MM.1S (cell line): ENCODE data around the gene CRYZ.

Experiments
- DNase-seq: peaks from one replicate; pipeline ENCODE4 v3.0.0-alpha.2; 2015
- H2AFZ ChIP-seq: fragments of 300-600 bp; sonication (generic); 2 replicates; pipeline ENCODE4 v1.6.0; 2016; ENCODE audit warnings: antibody characterized with exemption, low read length
- H3F3A ChIP-seq: fragments of 300-600 bp; sonication (generic); 2 replicates; pipeline ENCODE4 v1.6.1; 2016; ENCODE audit warnings: mild to moderate bottlenecking, antibody characterized with exemption, low read length, moderate library complexity, mixed read lengths; ENCODE audit not compliant: insufficient read depth
- H3K27ac ChIP-seq: fragments of 300-600 bp; sonication (generic); 2 replicates; pipeline ENCODE4 v1.5.1; 2016; ENCODE audit warnings: mild to moderate bottlenecking, low read length
- H3K27me3 ChIP-seq: fragments of 300-600 bp; sonication (generic); replicated peaks from 2 replicates; pipeline ENCODE4 v1.6.0; 2016; ENCODE audit warnings: low read length; ENCODE audit not compliant: insufficient read depth
- H3K36me3 ChIP-seq: fragments of 300-600 bp; sonication (generic); replicated peaks from 2 replicates; pipeline ENCODE4 v1.6.1; 2016; ENCODE audit warnings: mild to moderate bottlenecking, low read length, mixed read lengths; ENCODE audit not compliant: insufficient read depth
- H3K4me1 ChIP-seq: fragments of 300-600 bp; sonication (generic); 2 replicates; pipeline ENCODE4 v1.6.1; 2016; ENCODE audit warnings: low read length, mixed read lengths
- H3K4me2 ChIP-seq: fragments of 300-600 bp; sonication (generic); 2 replicates; pipeline ENCODE4 v1.6.0; 2016; ENCODE audit warnings: low read depth, low read length
- H3K4me3 ChIP-seq: fragments of 300-600 bp; sonication (generic); 2 replicates; pipeline ENCODE4 v1.5.1; 2016; ENCODE audit warnings: low read length, mixed read lengths
- H3K79me2 ChIP-seq: fragments of 300-600 bp; sonication (generic); 2 replicates; pipeline ENCODE4 v1.6.1; 2016; ENCODE audit warnings: mixed run types, low read length, mixed read lengths
- H3K9ac ChIP-seq: fragments of 300-600 bp; sonication (generic); 2 replicates; pipeline ENCODE4 v1.6.1; 2016; ENCODE audit warnings: low read length, mixed read lengths
- H3K9me2 ChIP-seq: fragments of 300-600 bp; sonication (generic); replicated peaks from 2 replicates; pipeline ENCODE4 v1.6.1; 2016; ENCODE audit warnings: mild to moderate bottlenecking, low read length, mixed read lengths; ENCODE audit not compliant: insufficient read depth
- H3K9me3 ChIP-seq: fragments of 300-600 bp; sonication (generic); replicated peaks from 2 replicates; pipeline ENCODE4 v1.6.1; 2016; ENCODE audit warnings: mild to moderate bottlenecking, low read length, mixed read lengths; ENCODE audit not compliant: insufficient read depth
- H4K20me1 ChIP-seq: fragments of 300-600 bp; sonication (generic); 2 replicates; pipeline ENCODE4 v1.6.1; 2016; ENCODE audit warnings: mild to moderate bottlenecking, low read length, moderate library complexity, mixed read lengths; ENCODE audit not compliant: insufficient read depth
- EZH2 ChIP-seq: fragments of 300-600 bp; sonication (generic); optimal IDR thresholded peaks from 2 replicates; pipeline ENCODE3; 2017; ENCODE audit warnings: low read depth, mild to moderate bottlenecking, antibody characterized with exemption, low read length, mixed read lengths
- EZH2phosphoT487 ChIP-seq: fragments of 300-600 bp; sonication (generic); IDR thresholded peaks from 2 replicates; pipeline ENCODE4 v1.6.1; 2018; ENCODE audit warnings: antibody characterized with exemption, low read length
- TF ChIP-seq, protein P1 (sequence below): fragments of 300-600 bp; sonication (generic); IDR thresholded peaks from 2 replicates; pipeline ENCODE4 v1.5.1; 2016; ENCODE audit warnings: antibody characterized with exemption, low read length, mixed read lengths

Gene CRYZ

DNA sequence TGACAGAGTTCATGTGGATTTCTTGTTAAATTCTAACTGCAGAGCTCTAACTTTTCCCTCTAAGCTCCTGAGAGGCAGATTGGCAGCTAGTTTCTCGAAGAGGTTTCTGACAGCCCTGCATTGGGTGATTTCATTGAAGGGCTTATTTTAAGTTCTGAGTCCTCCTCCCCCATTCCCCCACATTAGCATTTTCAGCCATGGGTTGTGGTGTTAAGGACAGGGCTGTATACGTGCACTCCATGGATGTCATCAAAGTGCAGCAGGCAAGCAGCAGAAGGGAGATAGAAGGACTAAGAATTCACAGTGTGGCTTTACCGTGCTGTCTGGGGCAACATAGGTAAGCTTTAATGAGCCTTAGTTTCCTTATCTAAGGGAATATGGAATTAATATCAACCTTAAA, 19.0 kb downstream of the CRYZ start:
- H3K27ac ChIP-seq: no peak overlapping the region
- H3K79me2 ChIP-seq: no peaks in the 10 kb centered on the region

DNA sequence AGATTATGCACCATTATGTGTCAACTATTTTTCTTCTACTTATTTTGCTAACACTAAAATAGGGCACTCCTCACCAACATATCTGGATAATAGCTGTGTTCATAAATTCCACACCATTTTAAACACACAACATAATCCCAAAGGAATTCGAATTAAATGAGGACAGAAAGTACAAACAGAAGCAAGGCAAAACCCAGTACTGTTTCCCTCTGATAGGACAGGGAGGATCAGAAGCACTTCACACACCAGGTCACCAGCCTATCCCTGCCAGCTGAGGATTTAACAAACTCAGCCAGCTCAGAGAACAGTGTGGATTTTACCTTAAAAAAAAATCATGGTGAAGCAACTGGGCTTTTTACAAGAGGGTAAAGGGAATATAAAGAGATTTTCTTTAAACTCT, 20.0 kb downstream of the CRYZ start:
- no peaks in the 10 kb centered on the region for H3F3A ChIP-seq
- no peaks in the 10 kb centered on the region for H3K79me2 ChIP-seq
- no peak overlapping the region for H2AFZ ChIP-seq
- H3K27ac ChIP-seq: no peak overlapping the region
- H3K4me3 ChIP-seq: no peak overlapping the region
- no peak for DNase-seq
- no peaks in the 10 kb centered on the region for H4K20me1 ChIP-seq
- no peaks in the 10 kb centered on the region for H3K27me3 ChIP-seq
- TF ChIP-seq, protein P1, sequence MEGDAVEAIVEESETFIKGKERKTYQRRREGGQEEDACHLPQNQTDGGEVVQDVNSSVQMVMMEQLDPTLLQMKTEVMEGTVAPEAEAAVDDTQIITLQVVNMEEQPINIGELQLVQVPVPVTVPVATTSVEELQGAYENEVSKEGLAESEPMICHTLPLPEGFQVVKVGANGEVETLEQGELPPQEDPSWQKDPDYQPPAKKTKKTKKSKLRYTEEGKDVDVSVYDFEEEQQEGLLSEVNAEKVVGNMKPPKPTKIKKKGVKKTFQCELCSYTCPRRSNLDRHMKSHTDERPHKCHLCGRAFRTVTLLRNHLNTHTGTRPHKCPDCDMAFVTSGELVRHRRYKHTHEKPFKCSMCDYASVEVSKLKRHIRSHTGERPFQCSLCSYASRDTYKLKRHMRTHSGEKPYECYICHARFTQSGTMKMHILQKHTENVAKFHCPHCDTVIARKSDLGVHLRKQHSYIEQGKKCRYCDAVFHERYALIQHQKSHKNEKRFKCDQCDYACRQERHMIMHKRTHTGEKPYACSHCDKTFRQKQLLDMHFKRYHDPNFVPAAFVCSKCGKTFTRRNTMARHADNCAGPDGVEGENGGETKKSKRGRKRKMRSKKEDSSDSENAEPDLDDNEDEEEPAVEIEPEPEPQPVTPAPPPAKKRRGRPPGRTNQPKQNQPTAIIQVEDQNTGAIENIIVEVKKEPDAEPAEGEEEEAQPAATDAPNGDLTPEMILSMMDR: no peak
- TF ChIP-seq EZH2 (no peak), EZH2phosphoT487 (no peak)
- H3K9me2 ChIP-seq: no peaks in the 10 kb centered on the region
- H3K36me3 ChIP-seq: no peaks in the 10 kb centered on the region
- H3K4me1 ChIP-seq: no peaks in the 10 kb centered on the region
- H3K9ac ChIP-seq: no peak overlapping the region
- no peaks in the 10 kb centered on the region for H3K9me3 ChIP-seq
- H3K4me2 ChIP-seq: no peak overlapping the region

More for the DNA sequence above, 19.0 kb downstream of the CRYZ start:
- H2AFZ ChIP-seq: no peak overlapping the region
- H3K36me3 ChIP-seq: no peaks in the 10 kb centered on the region
- DNase-seq: no peak
- H3F3A ChIP-seq: no peaks in the 10 kb centered on the region
- no peaks in the 10 kb centered on the region for H3K27me3 ChIP-seq
- no peaks in the 10 kb centered on the region for H3K9me2 ChIP-seq
- TF ChIP-seq, protein P1: no peak
- no peak for TF ChIP-seq EZH2phosphoT487
- TF ChIP-seq EZH2: no peak
- H3K4me3 ChIP-seq: no peak overlapping the region
- H3K9me3 ChIP-seq: no peaks in the 10 kb centered on the region
- no peak overlapping the region for H3K9ac ChIP-seq
- no peaks in the 10 kb centered on the region for H3K4me1 ChIP-seq
- H3K4me2 ChIP-seq: no peak overlapping the region
- no peaks in the 10 kb centered on the region for H4K20me1 ChIP-seq

DNA sequence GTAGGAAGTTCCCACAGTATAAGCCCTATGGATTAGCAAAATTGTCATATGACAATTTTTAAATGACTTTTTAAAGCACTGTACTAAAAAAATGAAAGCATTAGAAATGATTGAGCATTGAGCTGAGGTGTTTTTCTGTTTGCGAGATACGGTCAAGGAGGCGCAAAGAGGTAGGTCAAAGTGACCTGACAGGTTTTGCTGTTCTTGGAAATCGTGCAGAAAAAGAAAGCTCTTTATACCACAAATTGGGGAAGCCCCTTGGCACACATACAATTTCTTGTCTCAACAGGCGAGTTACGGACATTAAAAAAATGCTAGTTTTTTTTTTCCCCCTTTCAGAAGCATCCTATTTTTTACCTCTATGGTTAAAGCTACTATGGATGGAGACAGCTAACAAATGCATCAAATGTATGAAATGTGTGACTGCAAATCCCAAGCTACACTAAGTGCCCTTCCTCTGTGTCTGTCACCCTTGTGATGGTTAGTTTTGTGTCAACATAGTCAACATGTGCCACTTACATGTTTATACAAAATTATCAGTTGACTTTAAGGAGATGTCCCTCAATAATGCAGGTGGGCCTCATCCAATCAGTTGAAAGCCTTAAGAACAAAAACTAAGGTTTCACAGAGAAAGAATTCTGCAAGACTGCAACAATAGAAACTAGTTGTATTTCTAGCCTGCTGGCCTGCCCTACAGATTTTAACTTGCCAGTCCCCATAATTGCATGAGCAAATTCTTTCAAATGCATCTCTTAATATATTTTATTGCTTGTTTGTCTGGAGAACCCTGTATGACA, 29.3 kb downstream of the CRYZ start:
- Histone ChIP-seq H3K9ac (no peak overlapping the region), H3F3A (no peaks in the 10 kb centered on the region), H3K36me3 (no peaks in the 10 kb centered on the region), H3K4me2 (no peak overlapping the region), H3K4me1 (peaks cover 9% of the 10 kb centered on the region; the same call in 1 of the 2 replicates), H3K9me3 (no peaks in the 10 kb centered on the region), H3K9me2 (no peaks in the 10 kb centered on the region), H3K27me3 (no peaks in the 10 kb centered on the region), H4K20me1 (no peaks in the 10 kb centered on the region), H3K4me3 (no peak overlapping the region), H2AFZ (no peak overlapping the region), H3K27ac (no peak overlapping the region), H3K79me2 (no peaks in the 10 kb centered on the region)
- no peak for DNase-seq
- TF ChIP-seq EZH2 (no peak), EZH2phosphoT487 (no peak)

DNA sequence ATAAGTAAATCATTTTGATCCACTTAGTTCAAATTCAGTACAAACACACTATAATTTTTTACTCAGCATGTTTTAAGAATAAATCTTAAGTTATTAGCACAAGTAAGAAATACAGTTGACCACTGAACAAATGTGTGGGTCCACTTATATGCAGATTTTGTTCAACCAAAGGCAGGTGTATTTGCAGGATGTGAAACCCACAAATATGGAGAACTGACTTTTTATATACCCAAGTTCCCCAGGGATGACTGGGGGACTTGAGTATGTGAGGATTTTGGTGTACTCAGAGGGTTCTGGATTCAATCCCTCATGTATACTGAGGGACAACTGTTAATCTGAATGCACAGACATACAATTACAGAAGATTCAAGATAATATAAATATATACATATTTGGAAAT, 33.5 kb downstream of the CRYZ start:
- Histone ChIP-seq H3K79me2 (no peaks in the 10 kb centered on the region), H3F3A (no peaks in the 10 kb centered on the region), H3K27me3 (no peaks in the 10 kb centered on the region), H3K4me1 (peaks cover 9% of the 10 kb centered on the region; the same call in 1 of the 2 replicates), H4K20me1 (no peaks in the 10 kb centered on the region), H2AFZ (no peak overlapping the region), H3K36me3 (no peaks in the 10 kb centered on the region), H3K9ac (no peak overlapping the region), H3K9me3 (no peaks in the 10 kb centered on the region), H3K27ac (no peak overlapping the region), H3K4me2 (no peak overlapping the region), H3K4me3 (no peak overlapping the region), H3K9me2 (no peaks in the 10 kb centered on the region)
- no peak for TF ChIP-seq EZH2
- no peak for TF ChIP-seq EZH2phosphoT487
- TF ChIP-seq, protein P1: no peak
- DNase-seq: no peak
